Dedifferentiated amniotic fluid mesenchymal stem cell (primary cell): ENCODE results near the gene C14orf180.

ENCODE experiments used
- DNase-seq: peaks from one replicate; pipeline ENCODE4 v3.0.0-alpha.2; 2016; ENCODE audit errors: extremely low spot score

C14orf180 gene

DNA sequence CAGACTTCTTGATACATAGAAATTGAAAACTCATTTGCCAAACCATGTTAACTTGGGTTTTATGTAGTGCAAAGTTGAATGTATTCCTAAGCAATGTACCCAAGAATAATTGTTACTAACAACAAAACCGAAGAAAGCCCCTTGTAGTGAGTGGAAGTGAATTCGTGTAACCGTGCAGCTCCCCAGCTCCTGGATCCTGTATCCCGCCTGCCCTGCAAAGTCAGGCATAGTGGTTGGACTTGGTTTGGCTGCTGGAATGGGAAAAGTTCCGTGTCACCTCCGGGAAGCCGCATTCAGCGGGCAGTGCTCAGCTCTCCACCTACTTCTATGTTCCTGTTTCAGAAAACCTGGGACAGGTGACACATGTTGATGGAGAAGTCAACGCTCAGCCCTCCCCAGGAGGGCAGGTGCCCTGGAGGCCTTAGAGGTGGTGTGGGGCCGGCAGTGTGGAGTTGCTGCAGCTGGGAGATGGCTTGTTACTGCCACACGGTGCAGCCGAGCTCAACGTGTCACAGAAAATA, 29.2 kb upstream of the C14orf180 start:
- DNase-seq, result no peak

- DNase-seq, result no peak
Observed at GRCh38 chr14:104550861-104551728, 28.5 kb upstream of the C14orf180 start.

DNA sequence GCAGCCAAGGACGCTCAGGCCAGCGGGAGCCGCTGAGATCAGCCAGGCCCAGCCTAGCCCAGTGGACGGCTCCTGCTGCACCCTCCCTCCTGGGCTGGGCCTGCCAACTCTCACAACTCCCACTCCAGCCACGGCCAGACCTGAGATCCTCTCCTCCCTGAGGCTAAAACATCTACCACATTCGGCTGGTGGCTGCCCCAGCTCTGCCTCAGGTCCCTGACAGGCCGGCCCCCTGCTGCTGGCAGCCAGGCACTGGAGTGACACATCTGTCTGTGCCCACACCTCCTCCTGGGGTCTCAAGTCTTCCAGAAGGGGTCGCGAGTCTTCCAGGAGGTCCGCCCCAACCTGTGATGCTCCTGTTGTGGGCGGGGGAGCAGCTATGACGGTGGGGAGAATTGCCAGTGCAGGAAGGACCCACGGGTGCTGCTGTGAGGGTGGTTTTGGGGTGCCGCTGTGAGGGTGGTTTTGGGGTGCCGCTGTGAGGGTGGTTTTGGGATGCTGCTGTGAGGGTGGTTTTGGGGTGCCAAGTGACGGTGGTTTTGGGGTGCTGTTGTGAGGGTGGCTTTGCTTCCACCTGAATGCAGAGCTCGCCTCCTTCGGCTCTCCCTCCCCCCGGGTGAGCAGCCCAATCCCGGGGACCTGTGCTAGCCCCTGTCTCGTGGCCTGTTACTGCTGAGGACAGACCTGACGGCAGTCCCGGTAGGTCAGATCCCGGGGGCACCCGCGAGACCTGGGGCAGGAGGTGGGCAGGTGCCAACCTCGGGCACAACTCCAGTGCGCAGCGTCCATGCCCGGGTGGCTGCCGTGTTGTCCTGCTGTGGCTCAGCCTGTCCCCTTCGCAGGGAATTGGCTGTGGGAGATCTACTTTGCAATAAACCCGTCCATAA, 27.5 kb upstream of the C14orf180 start:
- DNase-seq, result no peak

DNA sequence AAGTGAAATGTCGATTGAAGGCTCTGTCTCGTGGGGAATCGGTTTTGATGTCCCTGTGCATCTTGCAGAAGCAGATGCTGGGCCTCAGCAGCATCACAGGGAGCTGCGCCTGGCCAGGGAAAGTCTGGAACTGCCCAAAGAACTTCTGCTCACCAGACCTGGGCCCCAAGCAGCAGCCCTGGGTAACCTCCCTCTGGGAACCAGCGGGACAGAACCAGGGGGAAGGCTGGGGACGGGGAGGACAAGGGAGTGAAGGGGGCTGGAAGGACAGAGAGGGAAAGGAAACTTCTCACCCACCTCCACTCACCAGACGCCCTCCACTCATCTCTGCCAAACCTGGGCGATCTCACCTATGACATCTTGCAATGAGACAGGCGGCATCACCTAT, 26.8 kb upstream of the C14orf180 start:
- no peak for DNase-seq

GRCh38 chr14:104553166-104554087, 26.1 kb upstream of the C14orf180 start:
- DNase-seq, result no peak

DNA sequence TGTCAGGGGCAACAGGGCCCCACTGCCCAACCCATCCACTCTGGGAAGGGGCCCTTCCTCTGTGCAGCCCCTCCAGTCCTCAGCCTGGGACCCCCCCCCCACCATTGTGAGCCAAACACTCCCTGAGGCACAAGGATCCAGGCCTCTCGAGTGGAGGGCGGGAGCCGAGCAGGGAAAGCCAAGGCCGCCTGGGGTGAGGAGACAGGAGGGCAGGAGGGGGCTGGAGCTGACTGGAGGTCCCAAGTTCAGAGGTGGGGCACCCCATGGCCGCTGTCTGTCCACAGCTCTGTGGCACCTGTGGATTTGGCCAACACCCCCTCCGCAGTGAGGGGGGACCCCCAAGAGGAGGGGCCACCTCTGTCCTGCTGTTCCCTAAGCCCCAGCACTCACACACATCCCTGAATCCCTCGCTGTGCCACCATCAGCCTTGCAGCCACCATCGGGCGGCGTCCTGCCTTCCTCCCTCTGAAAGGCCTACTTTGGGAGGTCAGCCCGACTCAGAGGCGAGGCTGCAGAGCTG, 25.4 kb upstream of the C14orf180 start:
- DNase-seq, result no peak

DNA sequence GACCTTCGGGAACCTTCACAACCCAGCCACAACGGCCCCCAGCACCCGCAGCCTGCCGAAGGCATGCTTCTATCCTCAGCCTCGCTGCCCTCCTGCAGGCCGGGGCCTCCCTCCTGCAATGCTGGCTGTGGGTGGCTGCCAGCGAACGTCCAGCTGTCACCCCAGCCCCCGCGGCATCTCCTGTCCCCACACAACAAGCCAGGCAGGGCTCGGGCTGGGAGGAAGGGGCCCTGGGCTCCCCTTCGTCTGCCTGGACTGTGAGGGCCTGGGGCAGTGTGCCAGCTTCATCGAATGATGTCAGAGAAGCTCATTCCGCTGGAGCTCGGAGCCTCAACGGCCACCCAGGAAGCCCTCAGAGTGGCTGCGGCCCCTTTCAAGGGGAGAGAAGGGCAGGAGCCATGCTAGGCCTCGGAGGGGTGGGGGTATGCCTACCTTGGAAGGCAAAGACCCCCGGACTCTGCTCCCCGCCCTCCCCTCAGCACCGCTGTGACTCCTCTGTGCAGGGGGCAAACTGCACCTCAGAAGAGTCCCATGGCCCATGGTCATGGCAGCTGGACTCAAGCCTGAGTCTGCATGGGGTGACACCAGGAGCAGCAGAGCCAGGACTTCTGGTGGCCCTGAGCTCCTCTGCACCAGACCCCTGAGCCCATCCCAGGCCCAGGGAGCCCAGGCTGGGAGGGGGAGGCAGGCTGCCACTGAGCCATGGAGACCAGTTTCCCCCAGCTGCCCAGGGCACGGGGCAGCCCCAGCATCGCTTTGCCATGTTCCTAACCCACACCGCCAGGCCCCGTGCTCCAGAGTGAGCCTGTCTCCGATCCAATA, 24.7 kb upstream of the C14orf180 start:
- DNase-seq, result no peak

- no peak for DNase-seq
Observed at GRCh38 chr14:104555430-104556255, 23.9 kb upstream of the C14orf180 start.

GRCh38 chr14:104556256-104557021, 23.1 kb upstream of the C14orf180 start:
- no peak for DNase-seq

GRCh38 chr14:104557086-104557485, 22.5 kb upstream of the C14orf180 start:
- DNase-seq, result no peak

- no peak for DNase-seq
Observed at GRCh38 chr14:104557766-104558165, 21.8 kb upstream of the C14orf180 start.

GRCh38 chr14:104558231-104559027, 21.1 kb upstream of the C14orf180 start:
- DNase-seq, result no peak

GRCh38 chr14:104559028-104559803, 20.3 kb upstream of the C14orf180 start:
- DNase-seq, result no peak

DNA sequence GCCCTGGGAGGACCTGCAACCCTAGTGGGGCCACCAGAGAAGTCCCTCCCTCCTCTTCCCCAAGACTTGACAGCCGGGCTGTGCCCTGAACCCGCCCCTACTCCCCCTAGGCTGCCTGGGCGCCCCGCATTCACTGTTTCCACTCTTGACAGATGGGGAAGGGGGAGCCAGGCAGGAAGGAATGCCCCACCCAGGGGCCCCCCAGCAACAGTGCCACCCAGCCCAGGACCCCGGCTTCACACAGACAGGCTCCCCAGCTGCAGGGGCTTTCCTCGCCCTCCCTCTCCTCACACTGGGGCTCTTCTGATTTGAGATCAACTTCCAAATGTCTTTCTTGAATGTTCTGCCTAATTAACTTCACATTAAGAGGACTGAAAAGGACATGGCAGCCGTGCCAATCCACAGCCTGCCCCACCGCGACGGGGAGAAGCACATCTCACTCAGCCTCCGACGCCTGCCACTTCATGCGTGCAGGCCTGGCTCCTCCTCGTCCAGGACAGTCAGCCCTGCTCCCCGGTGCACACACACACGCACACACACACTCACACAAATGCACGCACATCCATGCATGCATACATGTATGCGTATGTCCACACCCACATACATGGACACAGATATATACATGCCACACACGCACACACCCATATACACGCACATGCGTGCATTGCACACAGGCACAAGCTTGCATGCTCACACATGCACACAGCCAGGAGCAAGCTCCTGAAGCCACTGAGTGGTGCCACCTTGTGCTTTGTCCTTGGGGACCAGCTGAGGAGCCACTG, 19.6 kb upstream of the C14orf180 start:
- DNase-seq, result no peak

- no peak for DNase-seq
Observed at GRCh38 chr14:104560586-104560945, 19.0 kb upstream of the C14orf180 start.

DNA sequence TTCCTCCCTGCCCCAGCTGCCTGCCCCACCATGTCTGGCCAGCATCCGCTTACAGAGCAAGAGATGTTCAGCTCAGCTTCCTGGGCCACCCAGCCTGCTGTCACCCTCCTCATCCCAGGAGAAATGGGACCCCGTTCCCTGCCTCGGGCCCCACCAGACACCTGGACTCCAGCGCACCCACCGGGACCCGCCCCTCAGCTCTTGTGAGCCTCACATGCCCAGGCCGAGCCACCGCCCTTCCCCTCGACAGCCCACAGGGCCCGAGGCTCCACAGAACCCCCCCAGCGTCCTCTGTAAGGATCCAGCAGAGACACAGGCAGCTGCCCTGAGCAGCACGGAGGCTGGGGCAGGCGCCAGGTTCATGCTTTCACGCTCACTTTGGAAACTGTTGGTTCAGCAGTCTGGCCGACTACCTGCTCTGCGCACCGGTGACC, 18.4 kb upstream of the C14orf180 start:
- DNase-seq, result no peak
